IMR-90 (cell line): ENCODE measurements around the gene CTBP2. TPM values are rescaled to one million over a fixed set of nuclear protein-coding genes. Genes with fewer than 3 reads are reported as not detected.

Experiments used
- ATAC-seq: fragments of 200-7000 bp; cut with Tn5 transposase; 2 replicates; pipeline ENCODE4 v1.9.1; 2020; ENCODE audit warnings: low read depth, mild to moderate bottlenecking, moderate library complexity
- BruUV-seq: library from RNA; stranded (reverse); fragments of 400-500 nt; replicated peaks from 2 replicates; lab custom pipeline; 2021; lab: Mats Ljungman, UMichigan
- CTCF ChIA-PET: fragments of 300-600 bp; formaldehyde crosslinking; extraction: SDS; loops from one replicate; lab custom pipeline; 2021; ENCODE audit warnings: antibody characterized with exemption; lab: Yijun Ruan, JAX
- POLR2A ChIA-PET: fragments of 300-600 bp; sonication (Branson Sonifier 250); formaldehyde crosslinking; loops from one replicate; lab custom pipeline; 2022; ENCODE audit warnings: antibody characterized with exemption; ENCODE audit not compliant: unreplicated experiment; lab: Charles Lee
- DNase-seq: peaks from one replicate; pipeline ENCODE4 v3.0.0; 2013
- H2AFZ ChIP-seq: replicated peaks from 2 replicates; pipeline ENCODE3; 2013; ENCODE audit warnings: low read length, mild to moderate bottlenecking; ENCODE audit not compliant: poor library complexity
- H2AK5ac ChIP-seq: 2 replicates; pipeline ENCODE4 v1.6.1; 2013; ENCODE audit warnings: low read depth, low read length, inconsistent platforms
- H2AK9ac ChIP-seq: replicated peaks from 2 replicates; pipeline ENCODE3; 2013; ENCODE audit warnings: mild to moderate bottlenecking, low read depth, low read length, moderate library complexity; ENCODE audit not compliant: poor library complexity
- H2BK120ac ChIP-seq: 2 replicates; pipeline ENCODE4 v1.6.1; 2013; ENCODE audit warnings: low read depth, low read length, inconsistent platforms
- H2BK15ac ChIP-seq: 3 replicates; pipeline ENCODE4 v1.6.1; 2013; ENCODE audit warnings: low read depth, low read length, inconsistent platforms
- H2BK20ac ChIP-seq: 2 replicates; pipeline ENCODE4 v1.6.1; 2013; ENCODE audit warnings: low read depth, mild to moderate bottlenecking, inconsistent platforms, low read length, moderate library complexity
- H2BK5ac ChIP-seq: 2 replicates; pipeline ENCODE4 v1.6.1; 2013; ENCODE audit warnings: mild to moderate bottlenecking, low read depth, low read length, inconsistent platforms; ENCODE audit not compliant: poor library complexity, severe bottlenecking
- H3K14ac ChIP-seq: replicated peaks from 2 replicates; pipeline ENCODE4 v1.6.1; 2013; ENCODE audit warnings: low read depth, low read length, inconsistent platforms
- H3K18ac ChIP-seq: 2 replicates; pipeline ENCODE4 v1.6.1; 2013; ENCODE audit warnings: low read depth, low read length, control low read depth
- H3K23ac ChIP-seq: 2 replicates; pipeline ENCODE4 v1.6.1; 2013; ENCODE audit warnings: low read depth, low read length, inconsistent platforms
- H3K27ac ChIP-seq: 2 replicates; pipeline ENCODE4 v1.5.1; 2013; ENCODE audit warnings: mild to moderate bottlenecking, control low read depth, low read length; ENCODE audit not compliant: insufficient read depth
- H3K27me3 ChIP-seq: 2 replicates; pipeline ENCODE4 v1.6.1; 2013; ENCODE audit warnings: low read length; ENCODE audit not compliant: control insufficient read depth, insufficient read depth
- H3K36me3 ChIP-seq: 2 replicates; pipeline ENCODE4 v1.6.1; 2013; ENCODE audit warnings: low read length, mixed read lengths; ENCODE audit not compliant: control insufficient read depth, insufficient read depth
- H3K4ac ChIP-seq: 2 replicates; pipeline ENCODE4 v1.6.1; 2013; ENCODE audit warnings: low read depth, low read length, inconsistent platforms
- H3K4me1 ChIP-seq: 2 replicates; pipeline ENCODE4 v1.6.1; 2013; ENCODE audit warnings: low read length, mixed read lengths; ENCODE audit not compliant: control insufficient read depth, insufficient read depth
- H3K4me2 ChIP-seq: 2 replicates; pipeline ENCODE4 v1.6.1; 2013; ENCODE audit warnings: low read depth, mild to moderate bottlenecking, control low read depth, low read length, moderate library complexity
- H3K4me3 ChIP-seq: 2 replicates; pipeline ENCODE4 v1.5.1; 2013; ENCODE audit warnings: low read depth, mild to moderate bottlenecking, control low read depth, low read length, moderate library complexity; ENCODE audit not compliant: insufficient read depth
- H3K56ac ChIP-seq: 2 replicates; pipeline ENCODE4 v1.6.1; 2013; ENCODE audit warnings: low read length, inconsistent platforms; ENCODE audit not compliant: insufficient read depth; ENCODE audit errors: extremely low read depth
- H3K79me1 ChIP-seq, 2 experiments: 2 replicates each; pipeline ENCODE4 v1.6.1; 2013; ENCODE audit warnings: low read length in 2 of 2, inconsistent platforms in 1 of 2, low read depth in 1 of 2
- H3K9ac ChIP-seq: 2 replicates; pipeline ENCODE4 v1.6.1; 2013; ENCODE audit warnings: low read depth, low read length, control low read depth
- H3K9me1 ChIP-seq: 2 replicates; pipeline ENCODE4 v1.6.1; 2013; ENCODE audit warnings: low read length, inconsistent platforms; ENCODE audit not compliant: insufficient read depth
- H3K9me3 ChIP-seq: 2 replicates; pipeline ENCODE4 v1.6.1; 2013; ENCODE audit warnings: low read length; ENCODE audit not compliant: control insufficient read depth, insufficient read depth
- H4K20me1 ChIP-seq: 2 replicates; pipeline ENCODE4 v1.6.1; 2013; ENCODE audit warnings: low read length, inconsistent platforms; ENCODE audit not compliant: insufficient read depth
- H4K5ac ChIP-seq: 2 replicates; pipeline ENCODE4 v1.6.1; 2013; ENCODE audit warnings: mild to moderate bottlenecking, low read depth, low read length, control low read depth
- H4K8ac ChIP-seq, 2 experiments: 2 replicates each; pipeline ENCODE4 v1.6.1; 2013; ENCODE audit warnings: low read depth in 2 of 2, low read length in 2 of 2, control low read depth in 1 of 2, inconsistent platforms in 1 of 2
- H4K91ac ChIP-seq: 2 replicates; pipeline ENCODE4 v1.6.1; 2013; ENCODE audit warnings: low read depth, low read length, inconsistent platforms; ENCODE audit not compliant: insufficient read depth
- BHLHE40 ChIP-seq: fragments of 150-350 bp; IDR thresholded peaks from 2 replicates; pipeline ENCODE4 v1.6.1; 2016; ENCODE audit warnings: mild to moderate bottlenecking, low read depth, low read length
- CEBPB ChIP-seq: IDR thresholded peaks from 2 replicates; pipeline ENCODE4 v1.6.1; 2012; ENCODE audit warnings: low read depth, low read length, improper control_type of control experiment
- CHD1 ChIP-seq: IDR thresholded peaks from 2 replicates; pipeline ENCODE4 v1.6.1; 2012; ENCODE audit warnings: low read depth, low read length, improper control_type of control experiment
- ELK1 ChIP-seq: fragments of 150-350 bp; IDR thresholded peaks from 2 replicates; pipeline ENCODE4 v1.6.1; 2016; ENCODE audit warnings: low read depth, mild to moderate bottlenecking, low read length, moderate library complexity, borderline replicate concordance
- MAFK ChIP-seq: IDR thresholded peaks from 2 replicates; pipeline ENCODE4 v1.6.1; 2012; ENCODE audit warnings: low read depth, low read length, improper control_type of control experiment
- MAZ ChIP-seq: IDR thresholded peaks from 2 replicates; pipeline ENCODE4 v1.6.1; 2012; ENCODE audit warnings: low read depth, mild to moderate bottlenecking, low read length, improper control_type of control experiment, moderate library complexity, borderline replicate concordance
- MXI1 ChIP-seq: IDR thresholded peaks from 2 replicates; pipeline ENCODE4 v1.6.1; 2012; ENCODE audit warnings: low read depth, mild to moderate bottlenecking, low read length, moderate library complexity, borderline replicate concordance
- USF2 ChIP-seq: fragments of 150-350 bp; IDR thresholded peaks from 2 replicates; pipeline ENCODE4 v1.6.1; 2017; ENCODE audit warnings: mild to moderate bottlenecking, antibody characterized with exemption, low read length, low read depth
- WGBS, 2 experiments: methylation state at CpG; one replicate each; pipeline versions ENCODE4 v1.1.5 to v1.1.7; 2013; ENCODE audit warnings: missing lambda C conversion rate in 2 of 2; ENCODE audit not compliant: insufficient read length in 1 of 2; ENCODE audit errors: extremely low coverage in 2 of 2; 5-methylcytosine and 5-hydroxymethylcytosine counted together
- dilution Hi-C: fragments of 300-500 bp; cut with HindIII; formaldehyde crosslinking; loops from one replicate; pipeline ENCODE4 v1.14.3; 2018; ENCODE audit warnings: low sequenced_read_pairs; ENCODE audit not compliant: unreplicated experiment
- in situ Hi-C: fragments of 300-500 bp; cut with MboI; formaldehyde crosslinking; loops from 3 replicates; pipeline ENCODE4 v1.14.3; 2019; ENCODE audit warnings: low sequenced_read_pairs, inconsistent platforms, mixed read lengths
- intact Hi-C: fragments of 100-400 bp; cut with micrococcal nuclease; formaldehyde crosslinking; loops from 2 replicates; pipeline ENCODE4 v1.10.0; 2022
- polyA plus RNA-seq, 3 experiments: library from polyadenylated mRNA; depleted of rRNA; stranded (reverse); fragments of >200 nt; gene quantifications; 2 replicates each; pipeline ENCODE4 v1.2.3, GENCODE V29; 2012; ENCODE audit warnings: low replicate concordance in 1 of 3
- total RNA-seq: library from RNA; depleted of rRNA; stranded (reverse); fragments of >200 nt; gene quantifications from 2 replicates; pipeline ENCODE4 v1.2.3, GENCODE V29; 2012

The CTBP2 gene
- total and polyA plus RNA-seq, 2 of the 4 experiments (the other 2 are of a cell fraction) = 81.0 to 86.6 TPM

DNA sequence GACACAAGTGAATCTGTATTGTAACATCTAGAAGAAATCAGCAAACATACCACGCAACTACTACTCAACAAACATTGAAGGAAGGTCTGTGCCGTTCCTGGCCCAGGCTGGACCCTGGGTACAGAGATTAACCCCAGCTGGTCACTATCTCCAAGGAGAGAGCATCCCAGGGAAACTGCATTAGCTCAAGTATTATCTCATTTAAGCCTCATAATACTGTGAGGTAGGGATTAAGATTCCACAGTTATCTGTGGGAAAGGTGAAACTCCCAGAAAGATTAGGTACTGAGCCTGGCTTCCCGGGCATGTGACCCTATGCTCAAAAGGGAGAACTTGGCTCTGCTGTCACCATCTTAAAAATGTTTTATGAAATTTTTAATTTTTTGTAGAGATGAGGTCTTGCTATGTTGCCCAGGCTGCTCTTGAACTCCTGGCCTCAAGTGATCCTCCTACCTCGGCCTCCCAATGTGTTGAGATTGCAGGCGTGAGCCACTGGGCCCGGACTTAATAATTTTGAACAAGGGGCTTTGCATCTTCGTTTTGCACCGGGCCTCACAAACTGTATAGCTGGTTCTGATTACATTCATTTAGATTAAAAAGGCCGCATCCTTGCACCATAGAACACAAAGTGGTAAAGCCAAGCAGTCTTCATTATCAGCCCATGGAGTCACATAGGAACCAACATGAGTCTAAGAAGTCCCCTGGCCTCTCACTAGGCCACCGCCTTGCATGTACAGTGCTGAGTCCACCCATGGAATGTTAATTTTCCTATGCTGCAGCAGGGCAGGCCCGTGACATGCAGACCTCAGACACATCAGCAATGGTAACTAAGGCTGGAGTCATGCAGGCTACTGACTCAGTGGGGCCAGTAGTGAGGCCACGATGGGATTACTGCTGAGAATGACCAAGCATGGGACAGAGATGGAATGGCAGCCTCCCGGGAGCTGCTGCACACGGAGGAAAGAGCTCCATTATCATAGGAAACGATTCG lies 5.5 kb upstream of the CTBP2 start:
- ATAC-seq (no peak), DNase-seq (no peak)
- Histone ChIP-seq H4K5ac (no peak overlapping the region), H2BK120ac (no peak overlapping the region), H2BK15ac (no peak overlapping the region), H3K9ac (no peak overlapping the region), H4K20me1 (no peaks in the 10 kb centered on the region), H3K4me3 (no peak overlapping the region), H2AFZ (no peak overlapping the region), H3K36me3 (no peaks in the 10 kb centered on the region), H4K91ac (no peak overlapping the region), H3K27ac (no peak overlapping the region), H3K27me3 (peaks cover 14% of the 10 kb centered on the region), H2AK9ac (no peak overlapping the region), H2BK5ac (no peak overlapping the region), H3K14ac (no peak overlapping the region), H3K56ac (no peak overlapping the region), H3K4me1 (peaks cover 2% of the 10 kb centered on the region; the same call in 1 of the 2 replicates), H2AK5ac (no peak overlapping the region), H3K23ac (no peak overlapping the region), H3K4ac (no peak overlapping the region), H2BK20ac (no peak overlapping the region), H4K8ac (no peak overlapping the region), H3K18ac (no peak overlapping the region), H3K79me1 (no peaks in the 10 kb centered on the region; a peak in 2 of 4 replicates), H3K9me1 (peaks cover 3% of the 10 kb centered on the region; the same call in 1 of the 2 replicates), H3K9me3 (no peaks in the 10 kb centered on the region), H3K4me2 (no peak overlapping the region)
- no TSS peak for BruUV-seq
- TF ChIP-seq MXI1 (no peak), MAZ (no peak), ELK1 (no peak), USF2 (no peak), CHD1 (no peak), MAFK (no peak), BHLHE40 (no peak), CEBPB (no peak)
- dilution Hi-C loops (no loop called here), in situ Hi-C loops (loop anchor here (10.0 kb wide), 2 partner anchors 179 to 539 kb away; no protein-coding TSS in a partner anchor), intact Hi-C loops (no loop called here)
- WGBS, 2 experiments = 87% methylated on average over 6 of the region's 16 CpGs; no CpG with 5 or more reads in 1 of the 2 experiments
- CTCF ChIA-PET = no interaction called here
- POLR2A ChIA-PET = no interaction called here
